ENCODE measurements around the gene DBR1.

DBR1 gene

GRCh38 chr3:138132239-138132638 is 42.5 kb downstream of the DBR1 start, which contains the start of gene A4GNT:
Gene A4GNT (minus strand): TSS chr3:138132390. CDS start chr3:138131256, 1,134 bp downstream.
- H3K36me3 ChIP-seq (ENCODE audit: control insufficient read depth in 2 of 2, insufficient read depth in 1 of 2, low read length in 2 of 2): no peaks in the 10 kb centered on the region
- H3K4me3 ChIP-seq (ENCODE audit: low read depth, low read length): no peak within 1 kb of the TSS
- H3K4me1 ChIP-seq (ENCODE audit: control insufficient read depth, insufficient read depth, low read length): no peaks in the 10 kb centered on the region
- TF ChIP-seq ZNF184 (tag by site-specific recombination; IDR thresholded peaks at IDR 0.05) (no peak), TCF7L2 (IDR thresholded peaks at IDR 0.05; ENCODE audit: borderline replicate concordance, low read depth, low read length) (no peak), ZNF404 (tag by site-specific recombination; IDR thresholded peaks at IDR 0.05) (no peak), ZNF768 (tag by site-specific recombination; IDR thresholded peaks at IDR 0.05) (no peak), ZSCAN4 (tag by site-specific recombination; IDR thresholded peaks at IDR 0.05) (no peak), ZBTB10 (tag by site-specific recombination; IDR thresholded peaks at IDR 0.05) (no peak), ZNF610 (tag by site-specific recombination; IDR thresholded peaks at IDR 0.05; ENCODE audit: borderline replicate concordance) (no peak), ZNF560 (tag by site-specific recombination; IDR thresholded peaks at IDR 0.05; ENCODE audit: borderline replicate concordance) (no peak), ZNF266 (tag by site-specific recombination; IDR thresholded peaks at IDR 0.05; ENCODE audit: low read depth) (no peak), ZNF121 (tag by site-specific recombination; IDR thresholded peaks at IDR 0.05) (no peak), RBAK (tag by site-specific recombination; IDR thresholded peaks at IDR 0.05) (no peak), ZNF837 (tag by site-specific recombination; IDR thresholded peaks at IDR 0.05) (no peak), ZNF394 (tag by site-specific recombination; IDR thresholded peaks at IDR 0.05; ENCODE audit: borderline replicate concordance) (no peak), ZNF426 (tag by site-specific recombination; IDR thresholded peaks at IDR 0.05) (no peak), ZNF624 (tag by site-specific recombination; IDR thresholded peaks at IDR 0.05) (no peak), PATZ1 (tag by site-specific recombination; IDR thresholded peaks at IDR 0.05) (no peak), ZNF792 (tag by site-specific recombination; IDR thresholded peaks at IDR 0.05) (no peak), ZNF114 (tag by site-specific recombination; IDR thresholded peaks at IDR 0.05) (no peak)
- TF ChIP-seq, protein P1, sequence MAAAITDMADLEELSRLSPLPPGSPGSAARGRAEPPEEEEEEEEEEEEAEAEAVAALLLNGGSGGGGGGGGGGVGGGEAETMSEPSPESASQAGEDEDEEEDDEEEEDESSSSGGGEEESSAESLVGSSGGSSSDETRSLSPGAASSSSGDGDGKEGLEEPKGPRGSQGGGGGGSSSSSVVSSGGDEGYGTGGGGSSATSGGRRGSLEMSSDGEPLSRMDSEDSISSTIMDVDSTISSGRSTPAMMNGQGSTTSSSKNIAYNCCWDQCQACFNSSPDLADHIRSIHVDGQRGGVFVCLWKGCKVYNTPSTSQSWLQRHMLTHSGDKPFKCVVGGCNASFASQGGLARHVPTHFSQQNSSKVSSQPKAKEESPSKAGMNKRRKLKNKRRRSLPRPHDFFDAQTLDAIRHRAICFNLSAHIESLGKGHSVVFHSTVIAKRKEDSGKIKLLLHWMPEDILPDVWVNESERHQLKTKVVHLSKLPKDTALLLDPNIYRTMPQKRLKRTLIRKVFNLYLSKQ (tag by site-specific recombination; IDR thresholded peaks at IDR 0.05; ENCODE audit: borderline replicate concordance): no peak
- TF ChIP-seq, protein P2, sequence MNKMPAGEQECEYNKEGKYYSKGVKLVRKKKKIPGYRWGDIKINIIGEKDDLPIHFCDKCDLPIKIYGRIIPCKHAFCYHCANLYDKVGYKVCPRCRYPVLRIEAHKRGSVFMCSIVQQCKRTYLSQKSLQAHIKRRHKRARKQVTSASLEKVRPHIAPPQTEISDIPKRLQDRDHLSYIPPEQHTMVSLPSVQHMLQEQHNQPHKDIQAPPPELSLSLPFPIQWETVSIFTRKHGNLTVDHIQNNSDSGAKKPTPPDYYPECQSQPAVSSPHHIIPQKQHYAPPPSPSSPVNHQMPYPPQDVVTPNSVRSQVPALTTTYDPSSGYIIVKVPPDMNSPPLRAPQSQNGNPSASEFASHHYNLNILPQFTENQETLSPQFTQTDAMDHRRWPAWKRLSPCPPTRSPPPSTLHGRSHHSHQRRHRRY (tag by site-specific recombination; IDR thresholded peaks at IDR 0.05): no peak
- no peaks in the 10 kb centered on the region for H3K9me3 ChIP-seq (ENCODE audit: control insufficient read depth, insufficient read depth, low read depth, low read length)
- ChIA-PET CTCF (no interaction called here), POLR2A (interaction anchor here (0.5 kb wide), 1 partner anchor 1936 kb away, joined by 3 read pairs; the partner anchor contains the start of gene MSL2)
- no peak within 1 kb of the TSS for H3K27ac ChIP-seq (ENCODE audit: extremely low read depth, low read depth, low read length)

All from HEK293 (cell line).